ENCODE data around the gene ADAP1.

Gene ADAP1

DNA sequence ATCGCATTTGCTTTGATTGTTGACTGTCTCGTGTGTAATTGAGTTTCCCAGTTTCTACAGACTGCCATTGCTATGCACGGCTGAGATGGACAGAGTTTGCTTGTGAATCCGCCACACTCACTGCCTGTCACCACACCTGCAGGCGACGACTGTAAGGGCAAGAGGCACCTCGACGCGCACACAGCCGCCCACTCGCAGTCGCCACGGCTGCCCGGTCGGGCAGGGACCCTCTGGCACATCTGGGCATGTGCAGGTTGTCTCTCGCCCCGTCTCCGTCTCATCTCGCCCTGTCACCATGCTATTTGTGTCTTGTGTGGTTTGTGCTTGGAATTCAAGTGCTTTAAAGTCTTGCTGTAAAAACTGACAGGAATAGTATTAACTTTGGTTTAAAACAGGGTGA lies 104.7 kb downstream of the ADAP1 start:
- Histone ChIP-seq H3K36me3 (ENCODE audit: control insufficient read depth in 5 of 5, insufficient read depth in 5 of 5, low read length in 5 of 5) (peaks cover 0 to 79% (median 56%) of the 10 kb centered on the region in 5 donors), H3K9me3 (ENCODE audit: control insufficient read depth in 5 of 5, low read length in 5 of 5) (no peaks in the 10 kb centered on the region), H3K4me1 (ENCODE audit: control insufficient read depth in 5 of 5, insufficient read depth in 5 of 5, low read length in 5 of 5) (peaks cover 0 to 8% (median 4%) of the 10 kb centered on the region in 5 donors), H3K9ac (ENCODE audit: low read length in 5 of 5) (no peak overlapping the region), H3K27me3 (ENCODE audit: control insufficient read depth in 5 of 5, insufficient read depth in 4 of 5, low read length in 5 of 5) (no peaks in the 10 kb centered on the region), H3K4me3 (ENCODE audit: low read depth in 1 of 5, low read length in 5 of 5) (no peak overlapping the region), H3K27ac (ENCODE audit: low read depth, low read length) (no peak overlapping the region)

GRCh38 chr7:849145-849544 lies 105.3 kb downstream of the ADAP1 start:
- Histone ChIP-seq H3K9me3 (ENCODE audit: control insufficient read depth in 5 of 5, low read length in 5 of 5) (no peaks in the 10 kb centered on the region), H3K27me3 (ENCODE audit: control insufficient read depth in 5 of 5, insufficient read depth in 4 of 5, low read length in 5 of 5) (no peaks in the 10 kb centered on the region), H3K36me3 (ENCODE audit: control insufficient read depth in 5 of 5, insufficient read depth in 5 of 5, low read length in 5 of 5) (peaks cover 0 to 82% (median 57%) of the 10 kb centered on the region in 5 donors), H3K4me3 (ENCODE audit: low read depth in 1 of 5, low read length in 5 of 5) (no peak overlapping the region), H3K27ac (ENCODE audit: low read depth, low read length) (no peak overlapping the region), H3K4me1 (ENCODE audit: control insufficient read depth in 5 of 5, insufficient read depth in 5 of 5, low read length in 5 of 5) (peaks cover 0 to 2% (median under 1%) of the 10 kb centered on the region in 5 donors), H3K9ac (ENCODE audit: low read length in 5 of 5) (no peak overlapping the region)
